ENCODE data around the gene CACNA2D2.

The CACNA2D2 gene

DNA sequence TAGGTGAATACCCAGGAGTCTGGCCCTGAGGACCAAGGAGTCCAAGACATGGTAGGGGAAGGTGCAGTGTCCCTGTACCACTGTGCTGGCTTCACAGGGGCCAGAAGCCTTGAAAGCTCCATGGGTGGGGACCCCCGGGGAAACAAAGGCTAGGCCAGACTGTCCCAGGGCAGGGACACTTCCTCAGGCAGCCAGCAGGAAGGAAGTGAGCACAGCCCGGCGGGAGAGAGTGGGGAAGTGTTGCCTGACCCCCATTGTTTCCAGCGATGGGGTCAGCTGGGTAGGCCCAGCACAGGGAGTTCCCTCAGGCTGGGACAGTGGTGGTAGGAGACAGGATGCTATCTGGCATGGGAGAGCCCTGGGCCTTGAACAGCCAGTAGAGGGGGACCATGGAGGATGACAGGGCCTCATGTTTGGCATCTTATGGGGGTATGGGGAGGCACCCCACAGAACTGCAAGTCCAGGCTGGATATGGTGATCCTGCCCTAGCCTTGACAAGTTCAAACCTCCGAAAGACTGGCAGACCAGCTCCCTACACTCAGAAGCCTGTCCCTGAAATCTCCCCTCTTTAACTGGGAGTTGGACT is 179.7 kb downstream of the CACNA2D2 start:
- no peak for DNase-seq

- DNase-seq: no peak
These were observed 180.3 kb downstream of the CACNA2D2 start for GRCh38 chr3:50323092-50323600.

GRCh38 chr3:50322386-50323091 is 180.9 kb downstream of the CACNA2D2 start, which contains the start of gene HYAL2:
Gene HYAL2 (minus strand): TSS chr3:50322745. CDS start chr3:50320489, 2,256 bp downstream.
- no peak for DNase-seq

- no peak for DNase-seq
These were observed 181.4 kb downstream of the CACNA2D2 start for GRCh38 chr3:50322115-50322385.

- peak; percentile 89 for DNase-seq
These were observed 181.9 kb downstream of the CACNA2D2 start for GRCh38 chr3:50321336-50322114.

DNA sequence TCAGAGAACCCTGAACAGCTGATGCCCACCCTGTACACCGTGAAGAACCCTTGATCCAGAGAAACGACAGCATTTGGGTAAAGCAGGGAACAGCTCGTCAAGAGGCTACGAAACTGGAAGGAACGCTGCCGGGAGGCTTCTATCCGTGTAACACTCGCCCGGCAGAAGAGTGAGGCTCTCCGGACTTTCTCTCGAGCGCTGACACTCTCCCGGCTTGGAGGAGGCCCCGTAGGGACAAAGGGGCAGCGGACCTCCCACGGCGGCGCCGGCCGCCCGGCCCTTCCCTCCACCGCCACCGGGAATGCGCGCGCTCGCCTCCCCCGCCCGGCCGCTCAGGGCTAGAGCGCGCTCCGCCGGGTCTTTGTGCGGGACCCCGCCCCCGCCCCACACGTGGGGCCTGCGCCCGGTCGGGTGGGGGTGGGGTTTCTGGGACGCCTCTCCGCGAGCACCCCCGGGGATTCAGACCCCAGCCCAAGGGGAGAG is 182.5 kb downstream of the CACNA2D2 start:
- DNase-seq: peak; percentile 71

GRCh38 chr3:50319894-50320625 is 183.4 kb downstream of the CACNA2D2 start:
- DNase-seq: no peak

DNA sequence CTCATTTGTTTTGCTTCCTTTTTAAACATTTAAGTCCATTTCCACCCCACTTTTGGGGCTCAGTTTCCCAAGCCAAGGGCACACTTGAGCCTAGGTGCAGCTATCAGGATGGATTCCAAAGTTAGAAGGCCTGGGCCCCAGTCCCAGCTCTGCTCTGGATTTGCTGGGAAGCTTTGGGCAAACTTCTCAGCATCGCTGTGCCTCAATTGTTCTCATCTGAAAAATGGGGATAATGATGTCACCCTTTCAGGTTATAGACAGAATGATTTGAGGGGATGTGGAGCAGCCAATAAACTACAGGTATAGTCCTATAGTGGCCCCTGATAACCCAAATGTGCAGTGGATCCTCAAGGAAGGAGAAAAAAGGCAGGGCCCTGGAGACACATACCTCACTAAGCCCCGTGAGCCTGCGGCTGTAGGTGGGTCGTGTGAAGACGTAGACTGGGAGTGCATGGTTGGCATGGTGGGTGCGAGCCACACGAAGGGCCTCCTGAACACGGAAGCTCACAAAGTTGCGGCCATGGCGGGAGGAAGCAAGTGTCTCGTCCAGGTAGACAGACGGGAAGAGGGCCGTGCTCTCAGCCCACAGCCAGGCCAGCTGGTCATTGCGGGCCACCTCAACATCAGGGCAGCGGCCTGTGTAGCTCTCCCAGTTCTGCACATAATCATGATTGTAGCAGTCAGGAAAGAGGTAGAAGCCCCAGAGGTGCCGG is 184.1 kb downstream of the CACNA2D2 start:
- no peak for DNase-seq

GRCh38 chr3:50318615-50319014 is 184.8 kb downstream of the CACNA2D2 start:
- no peak for DNase-seq

GRCh38 chr3:50318163-50318562 is 185.3 kb downstream of the CACNA2D2 start:
- DNase-seq: no peak

GRCh38 chr3:50317300-50317699 is 186.1 kb downstream of the CACNA2D2 start:
- no peak for DNase-seq

DNA sequence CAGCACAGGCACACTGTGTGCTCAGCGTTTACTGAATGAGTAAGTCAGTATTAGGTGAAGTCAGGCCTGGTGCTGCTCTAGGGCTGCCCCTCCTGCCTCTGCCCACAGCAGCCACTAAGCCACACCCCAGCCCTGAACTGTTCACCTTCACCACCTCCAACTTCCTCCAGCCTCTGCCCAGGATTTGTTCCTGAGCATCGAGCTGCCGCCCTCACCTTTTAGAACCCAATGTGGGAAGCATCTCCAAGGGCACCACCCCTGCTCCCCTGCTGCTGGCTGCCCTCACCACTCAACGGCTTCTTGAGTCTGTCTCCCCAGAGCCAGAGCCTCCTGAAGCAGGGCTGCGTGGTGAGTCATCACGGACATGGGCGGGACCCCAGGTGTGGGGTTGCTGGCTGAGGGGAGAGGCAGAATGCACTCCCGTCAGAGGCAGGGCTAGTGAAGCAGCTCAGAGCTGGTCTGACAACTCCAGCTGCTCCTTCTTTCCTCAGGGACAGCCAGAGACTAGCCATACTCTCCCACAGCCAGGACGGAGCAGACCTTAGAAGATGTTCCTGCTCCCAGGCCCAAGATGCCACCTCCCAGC is 186.7 kb downstream of the CACNA2D2 start:
- peak; percentile 72 for DNase-seq

DNA sequence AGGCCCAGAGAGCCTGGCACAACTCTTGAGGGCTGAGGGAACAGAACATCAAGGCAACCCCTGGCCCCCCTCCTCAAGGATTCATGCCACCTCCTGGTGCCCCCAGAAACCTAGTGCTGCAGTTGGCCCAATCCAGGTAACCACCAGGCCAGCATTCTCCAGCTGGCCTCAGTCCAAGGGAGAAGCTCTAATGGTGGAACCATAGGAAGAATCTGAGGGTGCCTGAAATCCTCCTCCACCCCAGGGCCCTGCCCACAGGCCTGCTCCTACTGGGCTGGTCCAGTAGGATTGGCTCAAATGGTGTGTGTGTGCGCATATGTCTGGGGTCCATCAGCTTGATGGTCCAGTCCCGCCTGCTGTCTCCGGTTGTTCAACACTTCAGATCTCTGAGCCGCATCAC is 188.6 kb downstream of the CACNA2D2 start:
- DNase-seq: no peak

GRCh38 chr3:50314342-50314741 is 189.1 kb downstream of the CACNA2D2 start:
- DNase-seq: no peak

Data from activated CD4-positive, alpha-beta T cell treated with anti-CD3 and anti-CD28 coated beads, Interleukin-2, Interleukin-6, amounts not matched to agents 100 ng/mL and 50 ng/mL, durations not matched to agents 16 hours and 8 hours (primary cell).